NB4 (cell line): ENCODE data around the gene DOK6.

Experiments
- POLR2A ChIP-seq: IDR thresholded peaks from 2 replicates; pipeline ENCODE4 v1.6.1; 2011; ENCODE audit warnings: mild to moderate bottlenecking; ENCODE audit not compliant: insufficient read length; ENCODE audit errors: extremely low read depth
- TF ChIP-seq, protein P1 (sequence below): IDR thresholded peaks from one replicate; pipeline ENCODE4 v1.5.1; 2012; ENCODE audit warnings: low read depth, low read length

DNA sequence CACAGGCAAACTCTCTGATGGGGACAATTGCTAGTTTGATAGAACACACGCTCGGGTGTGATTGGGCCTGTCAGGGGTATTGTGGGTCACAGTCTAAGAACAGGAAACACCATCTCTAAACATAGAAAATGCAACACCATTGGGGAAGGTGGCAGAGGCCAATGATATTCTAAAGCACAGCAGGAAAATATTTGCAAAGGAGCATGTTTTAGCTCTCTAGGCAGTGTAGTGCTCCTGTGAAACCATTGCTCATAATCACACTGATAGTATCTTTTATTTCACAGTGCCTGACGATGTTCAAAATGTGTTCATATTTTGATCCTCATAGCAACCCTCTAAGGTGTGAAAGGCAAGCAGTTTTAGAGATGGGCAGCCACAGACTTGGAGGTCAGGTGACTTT is 322.7 kb downstream of the DOK6 start:
- TF ChIP-seq, protein P1, sequence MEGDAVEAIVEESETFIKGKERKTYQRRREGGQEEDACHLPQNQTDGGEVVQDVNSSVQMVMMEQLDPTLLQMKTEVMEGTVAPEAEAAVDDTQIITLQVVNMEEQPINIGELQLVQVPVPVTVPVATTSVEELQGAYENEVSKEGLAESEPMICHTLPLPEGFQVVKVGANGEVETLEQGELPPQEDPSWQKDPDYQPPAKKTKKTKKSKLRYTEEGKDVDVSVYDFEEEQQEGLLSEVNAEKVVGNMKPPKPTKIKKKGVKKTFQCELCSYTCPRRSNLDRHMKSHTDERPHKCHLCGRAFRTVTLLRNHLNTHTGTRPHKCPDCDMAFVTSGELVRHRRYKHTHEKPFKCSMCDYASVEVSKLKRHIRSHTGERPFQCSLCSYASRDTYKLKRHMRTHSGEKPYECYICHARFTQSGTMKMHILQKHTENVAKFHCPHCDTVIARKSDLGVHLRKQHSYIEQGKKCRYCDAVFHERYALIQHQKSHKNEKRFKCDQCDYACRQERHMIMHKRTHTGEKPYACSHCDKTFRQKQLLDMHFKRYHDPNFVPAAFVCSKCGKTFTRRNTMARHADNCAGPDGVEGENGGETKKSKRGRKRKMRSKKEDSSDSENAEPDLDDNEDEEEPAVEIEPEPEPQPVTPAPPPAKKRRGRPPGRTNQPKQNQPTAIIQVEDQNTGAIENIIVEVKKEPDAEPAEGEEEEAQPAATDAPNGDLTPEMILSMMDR = no peak
- no peak for TF ChIP-seq POLR2A
